PC-9 (cell line): ENCODE data around the gene PCNA. TPM values are rescaled to one million over a fixed set of nuclear protein-coding genes. Genes with fewer than 3 reads are reported as not detected.

Experiments used
- BruUV-seq: library from RNA; stranded (reverse); fragments of 400-500 nt; replicated peaks from 2 replicates; lab custom pipeline; 2021; lab: Mats Ljungman, UMichigan
- CTCF ChIA-PET: fragments of 300-600 bp; sonication (Branson Sonifier 250); formaldehyde crosslinking; loops from one replicate; lab custom pipeline; 2022; ENCODE audit warnings: antibody characterized with exemption; lab: Charles Lee
- POLR2A ChIA-PET: fragments of 300-600 bp; sonication (Branson Sonifier 250); formaldehyde crosslinking; loops from one replicate; lab custom pipeline; 2022; ENCODE audit warnings: antibody characterized with exemption; ENCODE audit not compliant: unreplicated experiment; lab: Charles Lee
- DNase-seq, 2 experiments: peaks; one replicate each; pipeline versions ENCODE4 v3.0.0 to v3.0.0-alpha.2; 2015 to 2022; ENCODE audit warnings: mixed read lengths in 1 of 2
- H2AFZ ChIP-seq: fragments of 200-600 bp; sonication (generic); 2 replicates; pipeline ENCODE4 v1.8.1; 2017; ENCODE audit warnings: antibody characterized with exemption
- H3F3A ChIP-seq: fragments of 200-600 bp; sonication (generic); 2 replicates; pipeline ENCODE4 v1.8.1; 2017; ENCODE audit warnings: antibody characterized with exemption, mild to moderate bottlenecking, low read depth; ENCODE audit not compliant: insufficient read depth
- H3K27ac ChIP-seq: fragments of 200-600 bp; sonication (generic); 2 replicates; pipeline ENCODE4 v1.6.1; 2016; ENCODE audit warnings: mixed run types
- H3K27me3 ChIP-seq: fragments of 200-600 bp; sonication (generic); 2 replicates; pipeline ENCODE4 v1.6.1; 2016; ENCODE audit warnings: low read depth, mixed run types; ENCODE audit not compliant: insufficient read depth
- H3K36me3 ChIP-seq: fragments of 200-600 bp; sonication (generic); 2 replicates; pipeline ENCODE4 v1.6.1; 2016; ENCODE audit warnings: low read depth, mixed run types
- H3K4me1 ChIP-seq: fragments of 200-600 bp; sonication (generic); replicated peaks from 2 replicates; pipeline ENCODE4 v1.6.1; 2016; ENCODE audit warnings: mixed run types; ENCODE audit not compliant: insufficient read depth
- H3K4me2 ChIP-seq: fragments of 200-600 bp; sonication (generic); 2 replicates; pipeline ENCODE4 v1.6.1; 2017; ENCODE audit warnings: mixed run types
- H3K4me3 ChIP-seq: fragments of 200-600 bp; sonication (generic); 2 replicates; pipeline ENCODE4 v1.6.1; 2016; ENCODE audit warnings: mixed run types
- H3K79me2 ChIP-seq: fragments of 200-600 bp; sonication (generic); 2 replicates; pipeline ENCODE4 v1.6.1; 2017; ENCODE audit warnings: low read depth, mixed run types
- H3K9me2 ChIP-seq: fragments of 200-600 bp; sonication (generic); 2 replicates; pipeline ENCODE4 v1.8.1; 2017; ENCODE audit warnings: mild to moderate bottlenecking; ENCODE audit not compliant: insufficient read depth
- H3K9me3 ChIP-seq: fragments of 200-600 bp; sonication (generic); 2 replicates; pipeline ENCODE4 v1.8.1; 2016; ENCODE audit warnings: low read depth; ENCODE audit not compliant: insufficient read depth
- H4K20me1 ChIP-seq: fragments of 200-600 bp; sonication (generic); 2 replicates; pipeline ENCODE4 v1.8.1; 2017; ENCODE audit not compliant: insufficient read depth
- CTCF ChIP-seq: fragments of 200-600 bp; sonication (generic); conservative IDR thresholded peaks from 2 replicates; pipeline ENCODE4 v1.6.1; 2017; ENCODE audit warnings: mixed run types, antibody characterized with exemption, mild to moderate bottlenecking, moderate library complexity
- EZH2 ChIP-seq: fragments of 200-600 bp; sonication (generic); IDR thresholded peaks from 2 replicates; pipeline ENCODE4 v1.8.0; 2017; ENCODE audit warnings: antibody characterized with exemption, low read depth
- intact Hi-C: fragments of 100-400 bp; cut with micrococcal nuclease; formaldehyde crosslinking; loops from one replicate; pipeline ENCODE4 v1.10.0; 2022; ENCODE audit not compliant: unreplicated experiment
- total RNA-seq: library from RNA; stranded (reverse); gene quantifications from 2 replicates; pipeline ENCODE4 v1.2.3, GENCODE V29; 2021

Gene PCNA
- total RNA-seq, 1 experiment from 2014 or later = 207 TPM

- Histone ChIP-seq H3K4me1 (peaks cover 62% of the 10 kb centered on the region), H3K27me3 (no peaks in the 10 kb centered on the region), H3K36me3 (0 out of 2 replicates have a peak, but pooled peaks cover 3% of the 10 kb centered on the region), H3K4me2 (no peak overlapping the region), H3K9me3 (no peaks in the 10 kb centered on the region), H4K20me1 (no peaks in the 10 kb centered on the region), H3K9me2 (no peaks in the 10 kb centered on the region), H3K4me3 (no peak overlapping the region), H3K79me2 (peaks cover 88% of the 10 kb centered on the region), H2AFZ (no peak overlapping the region), H3K27ac (peak overlapping the region; percentile 77; the same call in 1 of the 2 replicates), H3F3A (peaks cover 23% of the 10 kb centered on the region)
- no peak for DNase-seq
- ChIA-PET POLR2A (no interaction called here), CTCF (no interaction called here)
- BruUV-seq = no TSS peak
- TF ChIP-seq EZH2 = no peak
- TF ChIP-seq CTCF = no peak
- intact Hi-C loops = no loop called here
Measured at GRCh38 chr20:5159928-5160327, 40.2 kb upstream of the PCNA start.

GRCh38 chr20:5156675-5157448 is 37.1 kb upstream of the PCNA start:
- no peak overlapping the region for H3K4me3 ChIP-seq
- peaks cover 77% of the 10 kb centered on the region for H3K79me2 ChIP-seq
- H3K27ac ChIP-seq = peak overlapping the region; percentile 98
- intact Hi-C loops = no loop called here
- no peaks in the 10 kb centered on the region for H3K9me2 ChIP-seq
- no peak overlapping the region for H2AFZ ChIP-seq
- ChIA-PET POLR2A (interaction anchor here (0.6 kb wide), 1 partner anchor 10 kb away, joined by 4 read pairs; no protein-coding TSS in a partner anchor), CTCF (interaction anchor here (0.5 to 2.0 kb wide), 5 partner anchors 10 to 145 kb away, joined by 3 to 14 read pairs (median 3); partner anchors contain the start of gene CDS2)
- no TSS peak for BruUV-seq
- DNase-seq = peak; percentile 51 to 91
- H3K4me1 ChIP-seq = peaks cover 91% of the 10 kb centered on the region
- no peak for TF ChIP-seq CTCF
- no peak for TF ChIP-seq EZH2
- H3K4me2 ChIP-seq = peak overlapping the region; percentile 61
- H3K9me3 ChIP-seq = no peaks in the 10 kb centered on the region
- H4K20me1 ChIP-seq = no peaks in the 10 kb centered on the region
- H3F3A ChIP-seq = peaks cover 51% of the 10 kb centered on the region
- no peaks in the 10 kb centered on the region for H3K27me3 ChIP-seq
- 0 out of 2 replicates have a peak, but pooled peaks cover 3% of the 10 kb centered on the region for H3K36me3 ChIP-seq

- BruUV-seq = no TSS peak
- ChIA-PET POLR2A (interaction anchor here (0.5 to 0.7 kb wide), 2 partner anchors 14 to 565 kb away, joined by 4 to 6 read pairs; no protein-coding TSS in a partner anchor), CTCF (no interaction called here)
- H2AFZ ChIP-seq = no peak overlapping the region
- TF ChIP-seq CTCF (no peak), EZH2 (no peak)
- DNase-seq = no peak
- no peaks in the 10 kb centered on the region for H3K9me2 ChIP-seq
- H3K4me2 ChIP-seq = peak overlapping the region; percentile 61
- H3K79me2 ChIP-seq = peaks cover 77% of the 10 kb centered on the region
- H3K36me3 ChIP-seq = no peaks in the 10 kb centered on the region
- H3K27ac ChIP-seq = peak overlapping the region; percentile 98
- intact Hi-C loops = no loop called here
- no peaks in the 10 kb centered on the region for H3K9me3 ChIP-seq
- H3K27me3 ChIP-seq = no peaks in the 10 kb centered on the region
- peaks cover 53% of the 10 kb centered on the region for H3F3A ChIP-seq
- H3K4me1 ChIP-seq = peaks cover 86% of the 10 kb centered on the region
- H4K20me1 ChIP-seq = no peaks in the 10 kb centered on the region
- no peak overlapping the region for H3K4me3 ChIP-seq
Measured at GRCh38 chr20:5155404-5155803, 35.6 kb upstream of the PCNA start.
